ENCODE results near the gene EEF1A2. TPM values are rescaled to one million over a fixed set of nuclear protein-coding genes. Genes with fewer than 3 reads are reported as not detected.

The EEF1A2 gene
- total RNA-seq = 2.9 and 3.4 TPM in 2 replicates
- polyA plus RNA-seq = 2.7 and 2.9 TPM in 2 replicates
- polyA plus RNA-seq (2011; cell fraction: cytosol; rRNA removed) = 3.0 and 3.1 TPM in 2 replicates
- polyA plus RNA-seq (2011; cell fraction: nucleus; rRNA removed) = 1.5 and 2.5 TPM in 2 replicates
- 10.1 and 24.4 TPM in 2 replicates for polyA plus RNA-seq (2012)
- 3.2 and 3.4 TPM in 2 replicates for polyA minus RNA-seq
- 64.3 TPM for polyA minus RNA-seq (2011; cell fraction: cytosol; rRNA and poly(A)+ RNA removed)
- polyA minus RNA-seq (2011; cell fraction: nucleus; rRNA and poly(A)+ RNA removed) = 0.48 and 1.3 TPM in 2 replicates
- percentile 13 among the genes with signal in this experiment for Bru-seq, nascent RNA
- BruChase-seq, experiment 1, labeled RNA remaining after a 6-hour chase = percentile 21 among the genes with signal in this experiment
- percentile 8 among the genes with signal in this experiment for BruChase-seq, experiment 2, labeled RNA remaining after a 2-hour chase
- long read RNA-seq = 0 reads

DNA sequence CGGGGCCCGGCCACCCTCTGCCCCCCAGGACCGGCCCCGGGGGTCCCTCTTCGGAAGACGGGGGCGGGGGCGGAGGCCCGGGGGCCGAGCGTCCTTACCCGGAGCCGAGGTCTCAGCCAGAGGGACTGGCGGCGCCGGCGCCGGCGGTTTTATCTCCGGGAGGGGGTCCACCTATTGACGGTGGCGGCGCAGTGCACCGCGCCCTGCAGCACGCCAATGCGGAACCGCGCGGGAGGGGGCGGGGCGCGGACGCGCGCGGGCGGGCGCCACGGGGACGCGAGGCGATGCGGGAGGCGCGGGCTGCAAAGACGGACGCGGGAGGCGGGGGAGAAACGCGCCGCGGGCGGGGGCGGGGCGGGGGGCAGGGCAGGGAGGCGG, at the start of gene EEF1A2:
EEF1A2 (minus strand) TSS at position 124 of the 378 bp plus-strand sequence. CDS start 1,320 bp downstream, outside the sequence.
- Histone ChIP-seq H3K27ac (ENCODE audit: insufficient read depth, low read depth, low read length) (no peak within 1 kb of the TSS), H3K9ac (replicated peaks; ENCODE audit: extremely low read depth, insufficient read depth, low read length) (no peak within 1 kb of the TSS), H2AFZ (ENCODE audit: low read depth, low read length) (no peak within 1 kb of the TSS), H3K9me1 (replicated peaks; ENCODE audit: control insufficient read depth, extremely low read depth, insufficient read depth, low read length) (no peaks in the 10 kb centered on the region), H3K79me2 (ENCODE audit: control insufficient read depth, insufficient read depth, low read length) (no peaks in the 10 kb centered on the region), H3K4me3 (replicated peaks in 1 of 3; ENCODE audit: insufficient read depth in 1 of 3, low read depth in 1 of 3, low read length in 3 of 3) (peak within 1 kb of the TSS in 1 of 3 experiments; percentile 28), H3K27me3 (ENCODE audit: control insufficient read depth in 2 of 2, insufficient read depth in 2 of 2, low read length in 2 of 2) (no peaks in the 10 kb centered on the region), H3K4me1 (ENCODE audit: control insufficient read depth, extremely low read depth, insufficient read depth, low read length) (no peaks in the 10 kb centered on the region), H3K36me3 (ENCODE audit: control insufficient read depth in 2 of 2, extremely low read depth in 1 of 2, insufficient read depth in 2 of 2, low read length in 2 of 2) (no peaks in the 10 kb centered on the region), H3K4me2 (ENCODE audit: insufficient read depth, low read length) (no peak within 1 kb of the TSS), H3K9me3 (replicated peaks; ENCODE audit: control insufficient read depth, insufficient read depth, low read length) (no peaks in the 10 kb centered on the region), H4K20me1 (replicated peaks; ENCODE audit: control insufficient read depth, extremely low read depth, insufficient read depth, low read length) (no peaks in the 10 kb centered on the region)
- CTCF ChIA-PET = no interaction called here
- FAIRE-seq (no peak), DNase-seq (ENCODE audit: low read depth, low spot score) (no peak)
- dilution Hi-C loops (cut with MboI; ENCODE audit: extremely low pct_ligation_motif_present, low sequenced_read_pairs) = no loop called here
- no TSS peak for BruUV-seq (replicated peaks)
- TF ChIP-seq EZH2 (IDR thresholded peaks at IDR 0.05; ENCODE audit: borderline replicate concordance, low read depth, low read length, severe bottlenecking) (peak; percentile 13), JUN (IDR thresholded peaks at IDR 0.05; ENCODE audit: borderline replicate concordance, insufficient read depth, insufficient read length, low read depth) (no peak), POLR2AphosphoS5 (IDR thresholded peaks at IDR 0.05; ENCODE audit: insufficient read depth, low read depth, low read length) (no peak), MYC (IDR thresholded peaks at IDR 0.05; ENCODE audit: low read depth, low read length) (no peak), FOS (IDR thresholded peaks at IDR 0.05; ENCODE audit: borderline replicate concordance, insufficient read depth, low read length) (no peak), GATA2 (IDR thresholded peaks at IDR 0.05; ENCODE audit: insufficient read depth, insufficient read length, low read depth, low read length) (no peak), POLR2A (IDR thresholded peaks at IDR 0.05; ENCODE audit: low read depth, low read length) (no peak)
- TF ChIP-seq, protein P1, sequence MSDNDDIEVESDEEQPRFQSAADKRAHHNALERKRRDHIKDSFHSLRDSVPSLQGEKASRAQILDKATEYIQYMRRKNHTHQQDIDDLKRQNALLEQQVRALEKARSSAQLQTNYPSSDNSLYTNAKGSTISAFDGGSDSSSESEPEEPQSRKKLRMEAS (IDR thresholded peaks at IDR 0.05; ENCODE audit: insufficient read depth, insufficient read length) = no peak
- TF ChIP-seq, protein P2, sequence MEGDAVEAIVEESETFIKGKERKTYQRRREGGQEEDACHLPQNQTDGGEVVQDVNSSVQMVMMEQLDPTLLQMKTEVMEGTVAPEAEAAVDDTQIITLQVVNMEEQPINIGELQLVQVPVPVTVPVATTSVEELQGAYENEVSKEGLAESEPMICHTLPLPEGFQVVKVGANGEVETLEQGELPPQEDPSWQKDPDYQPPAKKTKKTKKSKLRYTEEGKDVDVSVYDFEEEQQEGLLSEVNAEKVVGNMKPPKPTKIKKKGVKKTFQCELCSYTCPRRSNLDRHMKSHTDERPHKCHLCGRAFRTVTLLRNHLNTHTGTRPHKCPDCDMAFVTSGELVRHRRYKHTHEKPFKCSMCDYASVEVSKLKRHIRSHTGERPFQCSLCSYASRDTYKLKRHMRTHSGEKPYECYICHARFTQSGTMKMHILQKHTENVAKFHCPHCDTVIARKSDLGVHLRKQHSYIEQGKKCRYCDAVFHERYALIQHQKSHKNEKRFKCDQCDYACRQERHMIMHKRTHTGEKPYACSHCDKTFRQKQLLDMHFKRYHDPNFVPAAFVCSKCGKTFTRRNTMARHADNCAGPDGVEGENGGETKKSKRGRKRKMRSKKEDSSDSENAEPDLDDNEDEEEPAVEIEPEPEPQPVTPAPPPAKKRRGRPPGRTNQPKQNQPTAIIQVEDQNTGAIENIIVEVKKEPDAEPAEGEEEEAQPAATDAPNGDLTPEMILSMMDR (IDR thresholded peaks at IDR 0.05; ENCODE audit: extremely low read depth in 1 of 2, insufficient read depth in 1 of 2, low read depth in 1 of 2, low read length in 2 of 2) = peak in 1 of 2 donors; percentile 14
- intact Hi-C loops (cut with micrococcal nuclease) = no loop called here
- POLR2A ChIA-PET = no interaction called here

All from endothelial cell of umbilical vein (primary cell).